K562 (cell line): ENCODE results near the gene NME2. TPM values are rescaled to one million over a fixed set of nuclear protein-coding genes. Genes with fewer than 3 reads are reported as not detected.

Source experiments
- ATAC-seq: fragments of 200-7000 bp; cut with Tn5 transposase; 3 replicates; pipeline ENCODE4 v1.9.1; 2020; ENCODE audit warnings: moderate library complexity
- BruUV-seq: library from RNA; stranded (reverse); fragments of 400-500 nt; replicated peaks from 2 replicates; lab custom pipeline; 2021; lab: Mats Ljungman, UMichigan
- CTCF ChIA-PET: fragments of 300-600 bp; formaldehyde crosslinking; extraction: SDS; loops from one replicate; lab custom pipeline; 2021; ENCODE audit warnings: low intra/inter-chr PET ratio; lab: Yijun Ruan, JAX
- POLR2A ChIA-PET: fragments of 300-600, 350-650 bp; sonication (Branson Sonifier 250); formaldehyde crosslinking; extraction: SDS; loops from one replicate; lab custom pipeline; 2021; ENCODE audit warnings: antibody characterized with exemption, inconsistent platforms; lab: Yijun Ruan, JAX
- DNase-seq, 4 experiments: peaks; one replicate each; pipeline versions ENCODE4 v3.0.0 to v3.0.0-alpha.2; 2011 to 2018; ENCODE audit warnings: low spot score in 3 of 4, mixed read lengths in 3 of 4; ENCODE audit errors: extremely low read depth in 1 of 4
- FAIRE-seq: peaks from 2 replicates; lab custom pipeline; 2011; peaks lifted over from hg19 to GRCh38; lab: Jason Lieb, UNC
- H2AFZ ChIP-seq: 2 replicates; pipeline ENCODE4 v1.6.0; 2011; ENCODE audit warnings: low read depth, low read length, control low read depth, inconsistent platforms
- H3K27ac ChIP-seq: fragments of 200-600 bp; 3 replicates; pipeline ENCODE4 v1.8.0; 2011; ENCODE audit warnings: low read depth, mild to moderate bottlenecking, control low read depth, inconsistent platforms, low read length, moderate library complexity, mixed read lengths; ENCODE audit errors: extremely low read depth
- H3K27me3 ChIP-seq, 2 experiments: fragments of 300-600 bp in 1 of 2; 2 replicates in 1 of 2; 3 replicates in 1 of 2; pipeline versions ENCODE4 v1.6.0 to v1.8.0; 2011; ENCODE audit warnings: inconsistent platforms in 2 of 2, low read length in 2 of 2, mild to moderate bottlenecking in 1 of 2, mixed read lengths in 1 of 2, moderate library complexity in 1 of 2; ENCODE audit not compliant: control insufficient read depth in 2 of 2, insufficient read depth in 2 of 2
- H3K36me3 ChIP-seq: fragments of 300-600 bp; 3 replicates; pipeline ENCODE4 v1.8.0; 2011; ENCODE audit warnings: mild to moderate bottlenecking, low read length, inconsistent platforms; ENCODE audit not compliant: control insufficient read depth, insufficient read depth
- H3K4me1 ChIP-seq, 2 experiments: fragments of 200-600 bp in 1 of 2; replicated peaks in 1 of 2; 2 replicates in 1 of 2; 3 replicates in 1 of 2; pipeline versions ENCODE4 v1.5.1 to v1.8.0; 2011; ENCODE audit warnings: inconsistent platforms in 2 of 2, low read length in 2 of 2, mild to moderate bottlenecking in 1 of 2, mixed read lengths in 1 of 2, moderate library complexity in 1 of 2; ENCODE audit not compliant: control insufficient read depth in 2 of 2, insufficient read depth in 2 of 2
- H3K4me2 ChIP-seq: 2 replicates; pipeline ENCODE4 v1.6.1; 2011; ENCODE audit warnings: low read length, control low read depth, inconsistent platforms, mixed read lengths; ENCODE audit not compliant: insufficient read depth
- H3K4me3 ChIP-seq: fragments of 200-600 bp; sonication (generic), shearing (Covaris generic); 2 replicates; pipeline ENCODE4 v1.5.1; 2016; ENCODE audit warnings: control low read depth, inconsistent platforms
- H3K79me2 ChIP-seq: fragments of 200-600 bp; 3 replicates; pipeline ENCODE4 v1.8.0; 2011; ENCODE audit warnings: low read length, inconsistent platforms; ENCODE audit not compliant: control insufficient read depth, insufficient read depth
- H3K9ac ChIP-seq, 2 experiments: 2 replicates each; pipeline versions ENCODE4 v1.6.0 to v1.6.1; 2011; ENCODE audit warnings: low read depth in 2 of 2, low read length in 2 of 2, control low read depth in 1 of 2, inconsistent platforms in 1 of 2, mild to moderate bottlenecking in 1 of 2, mixed read lengths in 1 of 2; ENCODE audit not compliant: insufficient read depth in 1 of 2
- H3K9me1 ChIP-seq: one replicate; pipeline ENCODE4 v1.6.0; 2011; ENCODE audit warnings: inconsistent platforms, mild to moderate bottlenecking, low read length, moderate library complexity; ENCODE audit not compliant: control insufficient read depth, insufficient read depth
- H3K9me3 ChIP-seq: replicated peaks from 2 replicates; pipeline ENCODE4 v1.5.1; 2011; ENCODE audit warnings: low read depth, low read length, inconsistent platforms; ENCODE audit not compliant: control insufficient read depth, insufficient read depth
- H4K20me1 ChIP-seq: replicated peaks from 2 replicates; pipeline ENCODE4 v1.6.1; 2011; ENCODE audit warnings: low read length, inconsistent platforms, mixed read lengths; ENCODE audit not compliant: control insufficient read depth, insufficient read depth
- CAMTA2 ChIP-seq: fragments of 250-450 bp; sonication (Bioruptor Pico); conservative IDR thresholded peaks from 2 replicates; pipeline ENCODE4 v1.5.1; 2022
- CBFA2T2 ChIP-seq: fragments of 450-650 bp; conservative IDR thresholded peaks from 2 replicates; pipeline ENCODE4 v1.6.1; 2017; ENCODE audit warnings: mild to moderate bottlenecking
- CBX3 ChIP-seq, 2 experiments: IDR thresholded peaks; 1 replicate in 1 of 2; 2 replicates in 1 of 2; pipeline ENCODE4 v1.6.1; 2012; ENCODE audit warnings: inconsistent platforms in 2 of 2, low read length in 2 of 2, borderline replicate concordance in 1 of 2, control low read depth in 1 of 2
- CSDE1 ChIP-seq, 2 experiments: fragments of 450-650 bp; IDR thresholded peaks; 2 replicates each; pipeline ENCODE4 v1.6.1; 2016; ENCODE audit warnings: mild to moderate bottlenecking in 1 of 2
- DIDO1 ChIP-seq: fragments of 450-650 bp; IDR thresholded peaks from 2 replicates; pipeline ENCODE4 v1.6.1; 2016; ENCODE audit warnings: low read depth, missing biosample characterization, missing genetic modification characterization
- GABPA ChIP-seq: fragments of 200-800 bp; sonication (Bioruptor generic); conservative IDR thresholded peaks from 2 replicates; pipeline ENCODE4 v1.6.1; 2016; ENCODE audit warnings: low read depth, missing genetic modification characterization, missing compliant biosample characterization
- GTF2A2 ChIP-seq: IDR thresholded peaks from 2 replicates; pipeline ENCODE4 v1.6.1; 2016; ENCODE audit warnings: mild to moderate bottlenecking, missing genetic modification characterization, missing compliant biosample characterization
- MCM2 ChIP-seq: fragments of 450-650 bp; IDR thresholded peaks from 2 replicates; pipeline ENCODE4 v1.6.1; 2017; ENCODE audit warnings: low read depth, mild to moderate bottlenecking
- MTA3 ChIP-seq: fragments of 450-650 bp; formaldehyde crosslinking; IDR thresholded peaks from 2 replicates; pipeline ENCODE4 v1.6.1; 2017; ENCODE audit warnings: mild to moderate bottlenecking, borderline replicate concordance
- NR1H2 ChIP-seq: sonication (generic); formaldehyde crosslinking; IDR thresholded peaks from 2 replicates; pipeline ENCODE4 v1.4.0; 2020; ENCODE audit warnings: mild to moderate bottlenecking, missing genetic modification reagents
- POLR2AphosphoS2 ChIP-seq: IDR thresholded peaks from 2 replicates; pipeline ENCODE4 v1.6.1; 2012; ENCODE audit warnings: low read length, improper control_type of control experiment
- POLR2G ChIP-seq: fragments of 200-400 bp; formaldehyde crosslinking; IDR thresholded peaks from 2 replicates; pipeline ENCODE4 v1.6.1; 2017; ENCODE audit warnings: low read depth, mild to moderate bottlenecking, antibody characterized with exemption, low read length, moderate library complexity
- RFX1 ChIP-seq: fragments of 450-650 bp; IDR thresholded peaks from 2 replicates; pipeline ENCODE4 v1.6.1; 2016; ENCODE audit warnings: mild to moderate bottlenecking, moderate library complexity
- SREBF1 ChIP-seq: fragments of 150-350 bp; IDR thresholded peaks from 2 replicates; pipeline ENCODE4 v1.6.1; 2014; ENCODE audit warnings: antibody characterized with exemption, low read depth, low read length, borderline replicate concordance
- XRCC3 ChIP-seq: fragments of 450-650 bp; IDR thresholded peaks from 2 replicates; pipeline ENCODE4 v1.6.1; 2017; ENCODE audit warnings: mild to moderate bottlenecking, moderate library complexity
- ZEB2 ChIP-seq: fragments of 450-650 bp; IDR thresholded peaks from 2 replicates; pipeline ENCODE4 v1.6.1; 2016
- ZNF143 ChIP-seq: sonication (generic); formaldehyde crosslinking; IDR thresholded peaks from 2 replicates; pipeline ENCODE4 v1.9.0; 2022; ENCODE audit warnings: mild to moderate bottlenecking, missing genetic modification reagents
- ZNF780A ChIP-seq: fragments of 250-450 bp; sonication (Bioruptor Pico); IDR thresholded peaks from 2 replicates; pipeline ENCODE4 v1.5.0; 2021; ENCODE audit warnings: mild to moderate bottlenecking
- WGBS: fragments of 100-300 bp; shearing (Covaris generic); methylation state at CpG from one replicate; pipeline ENCODE4 v1.1.6; 2016; ENCODE audit warnings: low coverage, mixed read lengths; ENCODE audit not compliant: insufficient coverage; ENCODE audit errors: missing lambda C conversion rate; 5-methylcytosine and 5-hydroxymethylcytosine counted together
- in situ Hi-C: fragments of 300-500 bp; cut with MboI; formaldehyde crosslinking; loops from 4 replicates; pipeline ENCODE4 v1.15.0; 2018; ENCODE audit warnings: inconsistent platforms, mixed read lengths
- intact Hi-C: fragments of 100-400 bp; cut with micrococcal nuclease; formaldehyde crosslinking; loops from 2 replicates; pipeline ENCODE4 v1.14.2; 2022
- polyA plus RNA-seq, 8 experiments: library from polyadenylated mRNA; depleted of rRNA in 4 of 8; stranded (reverse) in 5 of 8; unstranded in 3 of 8; fragments of >200 nt; fragmentation: Nextera tagmentation in 2 of 8; fragmentation: Illumina TruSeq in 1 of 8; extraction: Ambion mirVana in 2 of 8; extraction: Trizol in 1 of 8; gene quantifications; 2 replicates each; pipeline versions ENCODE4 v1.2.1 to v1.2.3, GENCODE V29; 2011 to 2014; ENCODE audit warnings: inconsistent platforms in 1 of 8, missing spikeins in 1 of 8
- total RNA-seq, 7 experiments: library from RNA; depleted of rRNA in 6 of 7; stranded (reverse); fragments of >200 nt in 6 of 7; fragmentation: Illumina TruSeq in 2 of 7; extraction: Trizol in 2 of 7; gene quantifications; 2 replicates each; pipeline versions ENCODE4 v1.2.1 to v1.2.3, GENCODE V29; 2011 to 2021; ENCODE audit warnings: low replicate concordance in 1 of 7
- TF ChIP-seq, protein P1 (sequence below): fragments of 250-450 bp; sonication (Bioruptor Pico); IDR thresholded peaks from 2 replicates; pipeline ENCODE4 v1.5.0; 2021; ENCODE audit warnings: mild to moderate bottlenecking, borderline replicate concordance
- TF ChIP-seq, protein P2 (sequence below): fragments of 450-650 bp; conservative IDR thresholded peaks from 2 replicates; pipeline ENCODE4 v1.6.1; 2016; ENCODE audit warnings: missing genetic modification characterization, low read depth, mild to moderate bottlenecking, control low read depth, missing compliant biosample characterization

Gene NME2
- total and polyA plus RNA-seq, 9 of the 15 experiments (the other 6 are each of a cell fraction or from before 2014, with no cell fraction given) = 684 to 1,202 (median 924) TPM

DNA sequence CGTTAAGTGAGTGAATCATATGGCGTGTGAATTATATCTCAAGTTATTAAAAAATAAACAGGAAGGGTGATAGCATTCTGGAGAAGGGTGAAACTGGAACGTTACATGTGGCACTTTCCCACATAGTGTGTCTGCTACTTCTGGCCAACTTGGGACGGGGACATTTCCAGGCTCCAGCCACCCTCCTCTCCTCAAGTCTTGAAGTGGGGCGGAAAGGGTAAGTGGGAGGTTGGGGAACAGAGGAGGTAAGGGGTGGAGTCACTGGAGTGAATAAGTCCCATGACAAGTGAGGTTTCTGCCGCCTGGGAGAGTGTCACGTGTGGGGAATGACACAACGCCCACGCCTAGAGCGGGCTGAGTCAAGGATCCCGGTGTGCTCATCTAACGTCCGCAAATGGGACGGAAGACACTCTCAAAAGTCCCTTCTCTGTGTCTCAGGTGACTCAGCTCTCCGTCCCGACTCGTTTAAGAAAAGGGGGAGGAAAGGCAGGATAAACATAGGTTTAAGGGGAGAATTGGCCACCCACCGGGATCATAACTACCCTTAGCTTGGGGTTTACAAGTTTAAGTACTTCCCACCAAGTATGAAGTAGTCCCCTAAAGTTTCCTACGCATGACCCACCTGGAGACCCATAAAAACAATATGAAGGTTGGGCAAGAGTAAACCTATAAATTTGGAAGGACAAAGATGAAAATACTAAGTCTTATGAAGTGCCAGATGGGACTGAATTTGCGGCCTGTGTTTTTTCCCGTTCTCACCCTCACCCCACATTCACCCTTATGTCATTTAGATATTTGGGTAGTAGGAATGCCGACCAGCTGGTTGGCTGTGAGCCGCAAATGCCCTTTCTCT lies 44.4 kb upstream of the NME2 start:
- Histone ChIP-seq H2AFZ (peak overlapping the region; percentile 96), H3K79me2 (peaks cover 40% of the 10 kb centered on the region), H3K9me1 (no peaks in the 10 kb centered on the region), H3K36me3 (peaks cover 8% of the 10 kb centered on the region; the same call in 2 of the 3 replicates), H3K4me3 (peak overlapping the region; percentile 57), H3K4me2 (peak overlapping the region; percentile 85), H3K9ac (peak overlapping the region; percentile 32 to 99; a peak in 3 of 4 replicates), H3K9me3 (no peaks in the 10 kb centered on the region), H3K27me3 (no peaks in the 10 kb centered on the region), H3K4me1 (peaks cover 12 to 23% of the 10 kb centered on the region in 2 experiments), H4K20me1 (peaks cover 21% of the 10 kb centered on the region; the same call in 1 of the 2 replicates), H3K27ac (peak overlapping the region; percentile 97)
- in situ Hi-C loops (no loop called here), intact Hi-C loops (loop anchor here (1.0 kb wide), 1 partner anchor 31 kb away; the partner anchor contains the start of gene NME1)
- WGBS = 2% methylated on average over 23 of the region's 23 CpGs
- FAIRE-seq (peak; percentile 97), DNase-seq (peak; percentile 91 to 99 (median 92)), ATAC-seq (peak; percentile 86)
- ChIA-PET POLR2A (interaction anchor here (0.6 to 2.3 kb wide), 11 partner anchors 9 to 259 kb away, joined by 3 to 8 read pairs (median 4); partner anchors contain the start of gene NME1), CTCF (no interaction called here)
- TSS peak; percentile 98 for BruUV-seq
- peak; percentile 78; the same call in 1 of the 2 replicates for TF ChIP-seq POLR2AphosphoS2
- TF ChIP-seq ZEB2 = peak; percentile 89
- TF ChIP-seq RFX1 = no peak
- TF ChIP-seq CSDE1 (IDR thresholded peaks at IDR 0.05) = no peak
- no peak; the same call in 1 of the 2 replicates for TF ChIP-seq GABPA
- TF ChIP-seq MCM2 = no peak
- no peak for TF ChIP-seq ZNF780A (CRISPR knock-in tag)
- TF ChIP-seq CBFA2T2 = peak; percentile 82
- TF ChIP-seq CBX3 (IDR thresholded peaks at IDR 0.05; ENCODE audit: borderline replicate concordance in 1 of 2, low read length in 2 of 2) = peak in 1 of 2 experiments; percentile 79; a peak in 1 of 3 replicates
- TF ChIP-seq GTF2A2 (tag) = no peak
- TF ChIP-seq ZNF143 (CRISPR knock-in tag) = no peak
- TF ChIP-seq POLR2G = peak; percentile 70
- TF ChIP-seq XRCC3 = no peak
- no peak for TF ChIP-seq CAMTA2 (CRISPR knock-in tag)
- TF ChIP-seq, protein P1, sequence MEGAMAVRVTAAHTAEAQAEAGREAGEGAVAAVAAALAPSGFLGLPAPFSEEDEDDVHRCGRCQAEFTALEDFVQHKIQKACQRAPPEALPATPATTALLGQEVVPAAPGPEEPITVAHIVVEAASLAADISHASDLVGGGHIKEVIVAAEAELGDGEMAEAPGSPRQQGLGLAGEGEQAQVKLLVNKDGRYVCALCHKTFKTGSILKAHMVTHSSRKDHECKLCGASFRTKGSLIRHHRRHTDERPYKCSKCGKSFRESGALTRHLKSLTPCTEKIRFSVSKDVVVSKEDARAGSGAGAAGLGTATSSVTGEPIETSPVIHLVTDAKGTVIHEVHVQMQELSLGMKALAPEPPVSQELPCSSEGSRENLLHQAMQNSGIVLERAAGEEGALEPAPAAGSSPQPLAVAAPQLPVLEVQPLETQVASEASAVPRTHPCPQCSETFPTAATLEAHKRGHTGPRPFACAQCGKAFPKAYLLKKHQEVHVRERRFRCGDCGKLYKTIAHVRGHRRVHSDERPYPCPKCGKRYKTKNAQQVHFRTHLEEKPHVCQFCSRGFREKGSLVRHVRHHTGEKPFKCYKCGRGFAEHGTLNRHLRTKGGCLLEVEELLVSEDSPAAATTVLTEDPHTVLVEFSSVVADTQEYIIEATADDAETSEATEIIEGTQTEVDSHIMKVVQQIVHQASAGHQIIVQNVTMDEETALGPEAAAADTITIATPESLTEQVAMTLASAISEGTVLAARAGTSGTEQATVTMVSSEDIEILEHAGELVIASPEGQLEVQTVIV (CRISPR knock-in tag) = no peak
- peak; percentile 49; the same call in 1 of the 2 replicates for TF ChIP-seq SREBF1
- no peak for TF ChIP-seq DIDO1 (tag)
- TF ChIP-seq NR1H2 (CRISPR knock-in tag) = no peak
- peak; percentile 93 for TF ChIP-seq MTA3
- TF ChIP-seq, protein P2, sequence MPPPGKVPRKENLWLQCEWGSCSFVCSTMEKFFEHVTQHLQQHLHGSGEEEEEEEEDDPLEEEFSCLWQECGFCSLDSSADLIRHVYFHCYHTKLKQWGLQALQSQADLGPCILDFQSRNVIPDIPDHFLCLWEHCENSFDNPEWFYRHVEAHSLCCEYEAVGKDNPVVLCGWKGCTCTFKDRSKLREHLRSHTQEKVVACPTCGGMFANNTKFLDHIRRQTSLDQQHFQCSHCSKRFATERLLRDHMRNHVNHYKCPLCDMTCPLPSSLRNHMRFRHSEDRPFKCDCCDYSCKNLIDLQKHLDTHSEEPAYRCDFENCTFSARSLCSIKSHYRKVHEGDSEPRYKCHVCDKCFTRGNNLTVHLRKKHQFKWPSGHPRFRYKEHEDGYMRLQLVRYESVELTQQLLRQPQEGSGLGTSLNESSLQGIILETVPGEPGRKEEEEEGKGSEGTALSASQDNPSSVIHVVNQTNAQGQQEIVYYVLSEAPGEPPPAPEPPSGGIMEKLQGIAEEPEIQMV (tag) = peak; percentile 74; the same call in 1 of the 2 replicates
